HFFc6 (cell line): ENCODE measurements around the gene FAM114A2. TPM values are rescaled to one million over a fixed set of nuclear protein-coding genes. Genes with fewer than 3 reads are reported as not detected.
"Not testable (repeated sequence)": the region's sequence is repeated elsewhere in the genome, so short reads cannot be mapped to it uniquely, and the experiment has no call there.

ENCODE experiments used
- DNase-seq: peaks from one replicate; pipeline ENCODE4 v3.0.0-alpha.2; 2018
- H3K27ac Mint-ChIP-seq: 2 replicates; pipeline ENCODE4 v1.8.0; 2020; ENCODE audit warnings: mild to moderate bottlenecking, mixed read lengths
- H3K27me3 Mint-ChIP-seq: 2 replicates; pipeline ENCODE4 v1.8.0; 2021; ENCODE audit warnings: mild to moderate bottlenecking, moderate library complexity, mixed read lengths; ENCODE audit not compliant: insufficient read depth
- H3K36me3 Mint-ChIP-seq: 2 replicates; pipeline ENCODE4 v1.8.0; 2021; ENCODE audit warnings: low read depth, mixed read lengths
- H3K4me1 Mint-ChIP-seq: 2 replicates; pipeline ENCODE4 v1.8.0; 2020; ENCODE audit warnings: low read depth, mixed read lengths
- H3K4me3 Mint-ChIP-seq: 2 replicates; pipeline ENCODE4 v1.8.0; 2020; ENCODE audit warnings: mild to moderate bottlenecking, moderate library complexity, mixed read lengths
- H3K9me3 Mint-ChIP-seq: 2 replicates; pipeline ENCODE4 v1.8.0; 2020; ENCODE audit warnings: mild to moderate bottlenecking, mixed read lengths
- total RNA-seq, 6 experiments: library from RNA; stranded (reverse); fragmentation: NEBNext Ultra II Directional; extraction: Animal tissue kit (Norgen Biotek cat#: 25700); gene quantifications; 2 replicates in 1 of 6; 3 replicates in 5 of 6; pipeline ENCODE4 v1.2.3, GENCODE V29; 2021
- TF ChIP-seq, protein P1 (sequence below): fragments of 200-600 bp; sonication (generic); IDR thresholded peaks from 2 replicates; pipeline ENCODE4 v1.5.0; 2021; ENCODE audit warnings: antibody characterized with exemption, mild to moderate bottlenecking

The FAM114A2 gene
- total RNA-seq, 6 experiments from 2014 or later = 30.3 to 35.8 (median 34.6) TPM

DNA sequence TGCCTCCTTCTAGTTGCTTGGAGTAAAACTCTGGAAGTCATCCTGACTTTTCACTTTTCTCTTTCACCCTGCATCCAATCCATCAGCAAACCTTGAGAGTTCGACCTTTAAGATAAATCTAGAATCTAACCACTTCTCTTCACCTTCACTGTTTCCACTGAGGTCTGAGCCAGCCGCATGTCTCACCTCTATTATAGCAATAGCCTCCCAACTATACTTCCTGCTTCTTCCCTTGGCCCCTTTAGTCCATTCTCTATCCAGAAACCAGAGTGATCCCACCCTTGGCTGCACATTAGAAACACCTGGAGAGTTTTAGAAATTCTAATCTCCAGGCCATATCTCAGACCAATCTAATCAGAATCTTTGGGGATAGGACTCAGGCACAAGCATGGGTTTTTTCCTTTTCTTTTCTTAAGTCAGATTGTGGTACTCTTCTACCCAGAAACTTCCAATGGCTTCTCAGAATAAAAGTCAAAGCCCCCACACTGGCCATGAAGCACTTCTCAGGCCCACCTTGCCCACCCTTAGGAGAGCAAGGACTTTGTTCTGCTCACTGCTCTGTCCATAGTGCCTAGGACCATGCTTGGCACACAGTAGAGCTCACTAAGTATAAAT is 33.2 kb upstream of the FAM114A2 start:
- H3K4me1 Mint-ChIP-seq = peaks cover 15% of the 10 kb centered on the region
- no peak overlapping the region for H3K27ac Mint-ChIP-seq
- DNase-seq = no peak

DNA sequence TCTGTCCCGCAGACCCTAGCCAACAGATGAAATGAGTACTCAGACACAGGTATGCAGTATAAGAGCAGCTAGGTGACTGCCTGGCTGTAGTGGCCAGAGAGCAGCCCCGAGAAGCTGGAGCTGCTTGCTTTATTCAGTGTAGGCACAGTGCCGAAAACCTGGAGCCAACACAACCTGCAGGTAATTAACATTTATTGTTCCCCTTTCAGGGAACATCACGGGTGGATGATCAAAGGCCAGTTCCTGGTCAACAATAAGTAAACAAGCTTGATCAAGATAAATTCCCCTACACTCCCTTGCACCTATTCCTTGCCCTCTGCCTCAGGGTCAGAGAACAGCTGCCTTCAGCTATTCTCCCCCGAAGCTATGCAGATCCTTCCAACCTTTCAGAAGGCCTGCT is 31.1 kb upstream of the FAM114A2 start:
- H3K27me3 Mint-ChIP-seq, H3K9me3 Mint-ChIP-seq, DNase-seq, H3K36me3 Mint-ChIP-seq, H3K27ac Mint-ChIP-seq, H3K4me3 Mint-ChIP-seq: not testable (repeated sequence)
- peaks cover 15% of the 10 kb centered on the region; the same call in 1 of the 2 replicates for H3K4me1 Mint-ChIP-seq

More for the DNA sequence above, 33.2 kb upstream of the FAM114A2 start:
- Mint-ChIP-seq H3K36me3 (no peaks in the 10 kb centered on the region), H3K9me3 (no peaks in the 10 kb centered on the region), H3K4me3 (peak overlapping the region; percentile 76), H3K27me3 (peaks cover 10% of the 10 kb centered on the region)
- TF ChIP-seq, protein P1, sequence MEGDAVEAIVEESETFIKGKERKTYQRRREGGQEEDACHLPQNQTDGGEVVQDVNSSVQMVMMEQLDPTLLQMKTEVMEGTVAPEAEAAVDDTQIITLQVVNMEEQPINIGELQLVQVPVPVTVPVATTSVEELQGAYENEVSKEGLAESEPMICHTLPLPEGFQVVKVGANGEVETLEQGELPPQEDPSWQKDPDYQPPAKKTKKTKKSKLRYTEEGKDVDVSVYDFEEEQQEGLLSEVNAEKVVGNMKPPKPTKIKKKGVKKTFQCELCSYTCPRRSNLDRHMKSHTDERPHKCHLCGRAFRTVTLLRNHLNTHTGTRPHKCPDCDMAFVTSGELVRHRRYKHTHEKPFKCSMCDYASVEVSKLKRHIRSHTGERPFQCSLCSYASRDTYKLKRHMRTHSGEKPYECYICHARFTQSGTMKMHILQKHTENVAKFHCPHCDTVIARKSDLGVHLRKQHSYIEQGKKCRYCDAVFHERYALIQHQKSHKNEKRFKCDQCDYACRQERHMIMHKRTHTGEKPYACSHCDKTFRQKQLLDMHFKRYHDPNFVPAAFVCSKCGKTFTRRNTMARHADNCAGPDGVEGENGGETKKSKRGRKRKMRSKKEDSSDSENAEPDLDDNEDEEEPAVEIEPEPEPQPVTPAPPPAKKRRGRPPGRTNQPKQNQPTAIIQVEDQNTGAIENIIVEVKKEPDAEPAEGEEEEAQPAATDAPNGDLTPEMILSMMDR = no peak

DNA sequence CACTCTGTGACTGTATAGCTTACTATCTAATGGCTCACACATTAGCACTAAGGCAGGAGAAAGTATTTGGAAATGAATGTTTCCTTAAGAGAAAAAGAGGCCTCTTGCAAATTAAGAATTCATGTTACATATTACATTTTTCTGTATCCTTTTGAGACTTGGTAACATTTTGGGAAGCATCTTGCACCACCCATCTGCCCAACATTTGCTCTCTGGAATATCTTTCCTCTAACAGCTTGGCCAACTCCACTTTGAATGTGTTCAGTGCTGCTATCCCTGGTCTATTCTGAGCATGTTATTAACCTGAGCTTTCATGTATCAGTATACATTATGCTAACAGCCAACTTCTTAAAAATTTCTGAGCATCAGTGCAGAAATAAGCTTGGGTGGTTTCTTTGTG is 27.3 kb upstream of the FAM114A2 start:
- Mint-ChIP-seq H3K36me3 (no peaks in the 10 kb centered on the region), H3K27me3 (peaks cover 4% of the 10 kb centered on the region), H3K27ac (no peak overlapping the region), H3K9me3 (no peaks in the 10 kb centered on the region), H3K4me3 (no peak overlapping the region), H3K4me1 (no peaks in the 10 kb centered on the region)
- no peak for DNase-seq
- TF ChIP-seq, protein P1 = no peak

DNA sequence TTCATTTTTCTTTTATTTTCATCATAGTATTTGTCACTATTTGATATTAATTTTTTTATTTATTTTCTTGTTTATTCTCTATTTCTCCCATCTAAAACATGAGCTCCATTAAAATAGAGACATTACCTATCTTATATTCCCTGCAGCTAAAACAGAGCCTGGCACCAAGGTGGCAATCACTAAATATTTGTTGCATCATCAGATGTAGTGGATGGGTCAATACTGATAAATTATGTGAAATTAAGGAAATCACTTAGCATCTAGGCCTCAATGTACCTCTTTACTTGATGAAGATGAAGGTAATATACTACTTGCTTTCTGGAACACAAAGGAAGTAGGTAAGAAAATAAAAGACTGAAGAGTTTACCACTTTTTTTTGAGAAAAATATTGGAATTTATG is 24.7 kb upstream of the FAM114A2 start:
- peaks cover 1% of the 10 kb centered on the region; the same call in 1 of the 2 replicates for H3K27me3 Mint-ChIP-seq
- TF ChIP-seq, protein P1 = no peak
- no peaks in the 10 kb centered on the region for H3K36me3 Mint-ChIP-seq
- H3K9me3 Mint-ChIP-seq = no peaks in the 10 kb centered on the region
- no peak overlapping the region for H3K27ac Mint-ChIP-seq
- H3K4me1 Mint-ChIP-seq = no peaks in the 10 kb centered on the region
- no peak overlapping the region for H3K4me3 Mint-ChIP-seq
- DNase-seq = no peak

DNA sequence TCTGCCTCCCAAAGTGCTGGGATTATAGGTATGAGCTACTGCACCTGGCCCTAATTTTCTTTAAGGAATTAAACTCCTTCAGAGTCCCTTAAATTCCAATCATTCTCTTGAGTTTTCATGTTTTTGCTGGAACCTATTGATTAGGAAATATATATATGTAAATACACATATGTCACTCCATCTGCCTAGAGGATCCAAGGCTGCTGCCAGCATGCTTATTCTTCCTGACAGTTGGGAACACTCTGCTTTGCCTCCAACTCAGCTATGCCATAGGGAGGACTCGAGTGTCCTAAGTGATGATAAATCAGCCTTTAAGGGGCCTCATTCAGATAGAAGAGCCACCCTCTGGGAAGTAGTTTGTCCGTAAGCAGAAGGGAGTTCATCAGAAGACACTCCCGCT is 21.9 kb upstream of the FAM114A2 start:
- Mint-ChIP-seq H3K4me1 (no peaks in the 10 kb centered on the region), H3K27me3 (peaks cover 1% of the 10 kb centered on the region; the same call in 1 of the 2 replicates), H3K27ac (no peak overlapping the region), H3K36me3 (no peaks in the 10 kb centered on the region), H3K4me3 (no peak overlapping the region), H3K9me3 (no peaks in the 10 kb centered on the region)
- TF ChIP-seq, protein P1 = no peak
- no peak for DNase-seq

DNA sequence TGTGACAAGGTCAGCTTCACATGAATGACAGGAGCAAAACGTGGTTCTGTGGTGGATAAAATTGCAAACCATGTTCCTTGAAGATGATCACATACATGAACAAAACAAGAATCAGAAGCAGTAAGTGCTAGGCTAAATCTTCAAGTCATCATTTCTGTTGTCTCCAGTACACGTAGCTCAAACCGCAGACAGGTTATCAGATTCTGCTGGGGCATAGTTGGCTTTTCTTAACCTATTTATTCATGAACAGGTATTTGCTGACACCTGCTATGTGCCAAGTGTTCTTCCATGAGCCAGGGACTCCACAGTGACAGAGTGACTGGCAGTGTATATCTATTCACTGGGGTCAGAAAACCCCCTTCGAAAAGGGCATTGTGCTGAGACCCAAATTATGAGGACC is 20.9 kb upstream of the FAM114A2 start:
- TF ChIP-seq, protein P1 = no peak
- H3K27me3 Mint-ChIP-seq = no peaks in the 10 kb centered on the region; the same call in 1 of the 2 replicates
- H3K9me3 Mint-ChIP-seq = no peaks in the 10 kb centered on the region
- no peak for DNase-seq
- H3K4me1 Mint-ChIP-seq = no peaks in the 10 kb centered on the region
- H3K27ac Mint-ChIP-seq = no peak overlapping the region
- H3K36me3 Mint-ChIP-seq = peaks cover 5% of the 10 kb centered on the region; the same call in 1 of the 2 replicates
- H3K4me3 Mint-ChIP-seq = no peak overlapping the region
